H9 (cell line): Measurements from ENCODE around the gene CD28. TPM values are rescaled to one million over a fixed set of nuclear protein-coding genes. Genes with fewer than 3 reads are reported as not detected.

Experiments
- DNase-seq: peaks from one replicate; pipeline ENCODE4 v3.0.0-alpha.2; 2017
- H2AFZ ChIP-seq: one replicate; pipeline ENCODE4 v1.6.1; 2013; ENCODE audit warnings: mild to moderate bottlenecking, low read length, control low read depth, moderate library complexity
- H2AK5ac ChIP-seq: 2 replicates; pipeline ENCODE4 v1.6.1; 2013; ENCODE audit warnings: low read length, control low read depth, mixed read lengths; ENCODE audit not compliant: insufficient read length
- H2BK120ac ChIP-seq: one replicate; pipeline ENCODE4 v1.6.1; 2013; ENCODE audit warnings: low read depth, mild to moderate bottlenecking, low read length, control low read depth, inconsistent platforms; ENCODE audit not compliant: poor library complexity, severe bottlenecking
- H2BK12ac ChIP-seq: 2 replicates; pipeline ENCODE4 v1.6.1; 2013; ENCODE audit warnings: low read length, control low read depth, mixed read lengths, low read depth; ENCODE audit not compliant: insufficient read length
- H2BK15ac ChIP-seq: 2 replicates; pipeline ENCODE4 v1.6.1; 2013; ENCODE audit warnings: low read depth, low read length, control low read depth
- H2BK20ac ChIP-seq: one replicate; pipeline ENCODE4 v1.6.1; 2013; ENCODE audit warnings: low read depth, mild to moderate bottlenecking, low read length, control low read depth, inconsistent platforms; ENCODE audit not compliant: poor library complexity, severe bottlenecking
- H2BK5ac ChIP-seq: 2 replicates; pipeline ENCODE4 v1.6.1; 2013; ENCODE audit warnings: low read length, control low read depth, mixed read lengths; ENCODE audit not compliant: insufficient read length
- H3K14ac ChIP-seq: 2 replicates; pipeline ENCODE4 v1.6.1; 2013; ENCODE audit warnings: low read length, control low read depth; ENCODE audit not compliant: insufficient read depth
- H3K18ac ChIP-seq: 2 replicates; pipeline ENCODE4 v1.6.1; 2013; ENCODE audit warnings: low read depth, mild to moderate bottlenecking, mixed read lengths, low read length, control low read depth; ENCODE audit not compliant: insufficient read length
- H3K23ac ChIP-seq: 2 replicates; pipeline ENCODE4 v1.6.1; 2013; ENCODE audit warnings: low read length, control low read depth, mixed read lengths, low read depth; ENCODE audit not compliant: insufficient read length
- H3K23me2 ChIP-seq: 2 replicates; pipeline ENCODE4 v1.6.1; 2013; ENCODE audit warnings: low read depth, mild to moderate bottlenecking, mixed read lengths, low read length, control low read depth; ENCODE audit not compliant: insufficient read length, poor library complexity, severe bottlenecking
- H3K27ac ChIP-seq: 2 replicates; pipeline ENCODE4 v1.5.1; 2013; ENCODE audit warnings: low read length, control low read depth, mixed read lengths, low read depth; ENCODE audit not compliant: insufficient read length
- H3K27me3 ChIP-seq: 2 replicates; pipeline ENCODE4 v1.6.1; 2013; ENCODE audit warnings: low read length, control low read depth, inconsistent platforms; ENCODE audit not compliant: insufficient read depth
- H3K4ac ChIP-seq: 2 replicates; pipeline ENCODE4 v1.6.1; 2013; ENCODE audit warnings: low read depth, mild to moderate bottlenecking, control low read depth, inconsistent platforms, low read length, moderate library complexity
- H3K4me1 ChIP-seq: 2 replicates; pipeline ENCODE4 v1.6.1; 2013; ENCODE audit warnings: low read length, control low read depth, inconsistent platforms; ENCODE audit not compliant: insufficient read depth
- H3K4me2 ChIP-seq: 2 replicates; pipeline ENCODE4 v1.6.1; 2013; ENCODE audit warnings: low read length, control low read depth, mixed read lengths; ENCODE audit not compliant: insufficient read length, insufficient read depth
- H3K56ac ChIP-seq: 2 replicates; pipeline ENCODE4 v1.6.1; 2013; ENCODE audit warnings: low read depth, mild to moderate bottlenecking, mixed read lengths, low read length, control low read depth; ENCODE audit not compliant: insufficient read length
- H3K79me1 ChIP-seq: 2 replicates; pipeline ENCODE4 v1.6.1; 2013; ENCODE audit warnings: low read depth, mild to moderate bottlenecking, moderate library complexity, low read length, control low read depth, inconsistent platforms; ENCODE audit not compliant: insufficient read depth, poor library complexity, severe bottlenecking
- H3K79me2 ChIP-seq: 2 replicates; pipeline ENCODE4 v1.6.1; 2013; ENCODE audit warnings: low read length, control low read depth, inconsistent platforms; ENCODE audit not compliant: insufficient read depth
- H3K9ac ChIP-seq: 2 replicates; pipeline ENCODE4 v1.6.1; 2013; ENCODE audit warnings: low read length, control low read depth, mixed read lengths; ENCODE audit not compliant: insufficient read length; ENCODE audit errors: extremely low read depth
- H3K9me3 ChIP-seq: one replicate; pipeline ENCODE4 v1.6.1; 2013; ENCODE audit warnings: low read depth, low read length, inconsistent platforms; ENCODE audit not compliant: control insufficient read depth
- H3T11ph ChIP-seq: one replicate; pipeline ENCODE4 v1.6.1; 2013; ENCODE audit warnings: mild to moderate bottlenecking, low read length, control low read depth, inconsistent platforms
- H4K20me1 ChIP-seq: one replicate; pipeline ENCODE4 v1.6.1; 2013; ENCODE audit not compliant: control insufficient read depth, insufficient read length, insufficient read depth
- H4K5ac ChIP-seq: 2 replicates; pipeline ENCODE4 v1.6.1; 2013; ENCODE audit warnings: low read depth, mild to moderate bottlenecking, mixed read lengths, low read length, control low read depth; ENCODE audit not compliant: insufficient read length
- H4K8ac ChIP-seq: replicated peaks from 2 replicates; pipeline ENCODE4 v1.6.1; 2013; ENCODE audit warnings: low read length, control low read depth, mixed read lengths, low read depth; ENCODE audit not compliant: insufficient read length
- H4K91ac ChIP-seq: 2 replicates; pipeline ENCODE4 v1.6.1; 2013; ENCODE audit warnings: low read depth, mild to moderate bottlenecking, moderate library complexity, mixed read lengths, low read length, control low read depth; ENCODE audit not compliant: insufficient read length
- H3K27ac Mint-ChIP-seq, 3 experiments: 2 replicates in 2 of 3; 3 replicates in 1 of 3; pipeline ENCODE4 v1.8.0; 2020 to 2021; ENCODE audit warnings: mixed read lengths in 3 of 3, mild to moderate bottlenecking in 1 of 3, moderate library complexity in 1 of 3
- H3K27me3 Mint-ChIP-seq: 2 replicates; pipeline ENCODE4 v1.8.0; 2021; ENCODE audit warnings: low read depth, mild to moderate bottlenecking, moderate library complexity, mixed read lengths
- H3K36me3 Mint-ChIP-seq, 3 experiments: 2 replicates in 2 of 3; 3 replicates in 1 of 3; pipeline ENCODE4 v1.8.0; 2020 to 2021; ENCODE audit warnings: low read depth in 3 of 3, mixed read lengths in 3 of 3; ENCODE audit not compliant: insufficient read depth in 1 of 3
- H3K4me1 Mint-ChIP-seq, 2 experiments: 2 replicates each; pipeline ENCODE4 v1.8.0; 2020; ENCODE audit warnings: mixed read lengths in 2 of 2
- H3K4me3 Mint-ChIP-seq, 2 experiments: 2 replicates in 1 of 2; 3 replicates in 1 of 2; pipeline ENCODE4 v1.8.0; 2020 to 2021; ENCODE audit warnings: mild to moderate bottlenecking in 2 of 2, mixed read lengths in 2 of 2, moderate library complexity in 1 of 2
- H3K9me3 Mint-ChIP-seq, 2 experiments: 2 replicates in 1 of 2; 3 replicates in 1 of 2; pipeline ENCODE4 v1.8.0; 2020; ENCODE audit warnings: mild to moderate bottlenecking in 2 of 2, mixed read lengths in 2 of 2, moderate library complexity in 1 of 2
- WGBS: extraction: QIAGEN DNeasy Blood & Tissue Kit; methylation state at CpG from one replicate; pipeline ENCODE4 v1.1.7; 2013; ENCODE audit warnings: missing lambda C conversion rate, low lambda C conversion rate, mixed read lengths; ENCODE audit not compliant: insufficient read length; ENCODE audit errors: extremely low coverage; 5-methylcytosine and 5-hydroxymethylcytosine counted together
- total RNA-seq: library from RNA; stranded (reverse); gene quantifications from 2 replicates; pipeline ENCODE4 v1.2.1, GENCODE V29; 2021
- TF ChIP-seq, protein P1 (sequence below): fragments of 200-600 bp; sonication (generic); conservative IDR thresholded peaks from 3 replicates; pipeline ENCODE4 v1.8.0; 2021; ENCODE audit warnings: antibody characterized with exemption, mild to moderate bottlenecking

CD28 gene
- total RNA-seq, 1 experiment from 2014 or later: not detected

DNA sequence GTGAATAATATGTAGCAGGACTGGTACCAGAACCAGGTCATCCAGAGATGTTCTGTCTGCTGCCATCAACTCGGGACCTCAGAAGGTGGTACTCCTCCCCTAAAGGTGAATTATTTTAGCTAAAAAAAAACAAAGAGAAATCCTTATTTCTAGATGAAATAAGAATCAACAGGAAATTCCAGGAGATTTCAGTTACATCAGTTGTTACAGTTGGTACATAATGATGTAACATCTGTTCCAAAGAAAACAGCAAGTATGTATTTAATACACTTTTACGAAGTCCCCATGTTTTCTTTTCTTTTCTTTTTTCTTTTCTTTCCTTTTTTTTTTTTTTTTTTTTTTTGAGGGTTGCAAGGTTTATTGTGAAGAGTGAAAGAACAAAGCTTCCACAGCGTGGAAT lies 33.6 kb upstream of the CD28 start:
- H3K4me2 ChIP-seq: no peak overlapping the region
- H2AK5ac ChIP-seq: no peak overlapping the region
- no peak overlapping the region for H3T11ph ChIP-seq
- H4K8ac ChIP-seq: no peak overlapping the region
- TF ChIP-seq, protein P1, sequence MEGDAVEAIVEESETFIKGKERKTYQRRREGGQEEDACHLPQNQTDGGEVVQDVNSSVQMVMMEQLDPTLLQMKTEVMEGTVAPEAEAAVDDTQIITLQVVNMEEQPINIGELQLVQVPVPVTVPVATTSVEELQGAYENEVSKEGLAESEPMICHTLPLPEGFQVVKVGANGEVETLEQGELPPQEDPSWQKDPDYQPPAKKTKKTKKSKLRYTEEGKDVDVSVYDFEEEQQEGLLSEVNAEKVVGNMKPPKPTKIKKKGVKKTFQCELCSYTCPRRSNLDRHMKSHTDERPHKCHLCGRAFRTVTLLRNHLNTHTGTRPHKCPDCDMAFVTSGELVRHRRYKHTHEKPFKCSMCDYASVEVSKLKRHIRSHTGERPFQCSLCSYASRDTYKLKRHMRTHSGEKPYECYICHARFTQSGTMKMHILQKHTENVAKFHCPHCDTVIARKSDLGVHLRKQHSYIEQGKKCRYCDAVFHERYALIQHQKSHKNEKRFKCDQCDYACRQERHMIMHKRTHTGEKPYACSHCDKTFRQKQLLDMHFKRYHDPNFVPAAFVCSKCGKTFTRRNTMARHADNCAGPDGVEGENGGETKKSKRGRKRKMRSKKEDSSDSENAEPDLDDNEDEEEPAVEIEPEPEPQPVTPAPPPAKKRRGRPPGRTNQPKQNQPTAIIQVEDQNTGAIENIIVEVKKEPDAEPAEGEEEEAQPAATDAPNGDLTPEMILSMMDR: no peak
- peaks cover 5% of the 10 kb centered on the region in 2 experiments; a peak in 3 of 5 replicates for H3K9me3 Mint-ChIP-seq
- no peak overlapping the region for H2BK15ac ChIP-seq
- H4K91ac ChIP-seq: no peak overlapping the region
- H3K27me3 ChIP-seq: no peaks in the 10 kb centered on the region
- H3K27me3 Mint-ChIP-seq: no peaks in the 10 kb centered on the region; the same call in 1 of the 2 replicates
- no peak overlapping the region for H2BK5ac ChIP-seq
- H3K79me1 ChIP-seq: no peaks in the 10 kb centered on the region
- no peaks in the 10 kb centered on the region for H4K20me1 ChIP-seq
- no peak overlapping the region for H3K56ac ChIP-seq
- H3K9me3 ChIP-seq: no peaks in the 10 kb centered on the region
- H4K5ac ChIP-seq: no peak overlapping the region
- no peak overlapping the region for H2AFZ ChIP-seq
- H2BK20ac ChIP-seq: no peak overlapping the region
- H3K18ac ChIP-seq: no peak overlapping the region
- H2BK120ac ChIP-seq: no peak overlapping the region
- WGBS: no CpG with 5 or more reads among the region's 3 CpGs
- H3K14ac ChIP-seq: no peak overlapping the region
- no peak overlapping the region for H3K27ac Mint-ChIP-seq
- H2BK12ac ChIP-seq: no peak overlapping the region
- H3K23me2 ChIP-seq: no peaks in the 10 kb centered on the region
- no peak overlapping the region for H3K4me3 Mint-ChIP-seq
- DNase-seq: no peak
- H3K4ac ChIP-seq: no peak overlapping the region
- no peaks in the 10 kb centered on the region for H3K4me1 Mint-ChIP-seq
- H3K4me1 ChIP-seq: no peaks in the 10 kb centered on the region
- H3K36me3 Mint-ChIP-seq: peaks cover 3 to 5% (median 4%) of the 10 kb centered on the region in 3 experiments; a peak in 2 of 7 replicates
- no peak overlapping the region for H3K23ac ChIP-seq
- H3K79me2 ChIP-seq: no peaks in the 10 kb centered on the region
- H3K27ac ChIP-seq: no peak overlapping the region
- H3K9ac ChIP-seq: no peak overlapping the region
